ENCODE results near the gene N4BP3. TPM values are rescaled to one million over a fixed set of nuclear protein-coding genes. Genes with fewer than 3 reads are reported as not detected.

N4BP3 gene
- total and polyA plus RNA-seq, 2 experiments from 2014 or later = 0.09 to 0.32 TPM

- no peak overlapping the region for H3K27ac ChIP-seq
- no peak overlapping the region for H3K4me2 ChIP-seq (ENCODE audit: unreplicated experiment)
- H3K79me2 ChIP-seq (ENCODE audit: insufficient read depth) = no peaks in the 10 kb centered on the region
- H3K9me2 ChIP-seq (ENCODE audit: insufficient read depth) = no peaks in the 10 kb centered on the region
- in situ Hi-C loops (cut with MboI) = no loop called here
- H3K4me1 ChIP-seq (ENCODE audit: insufficient read depth) = no peaks in the 10 kb centered on the region
- H3K9ac ChIP-seq = no peak overlapping the region
- H4K20me1 ChIP-seq (ENCODE audit: insufficient read depth) = no peaks in the 10 kb centered on the region
- H3K27me3 ChIP-seq (replicated peaks; ENCODE audit: insufficient read depth) = peaks cover 21% of the 10 kb centered on the region
- H3F3A ChIP-seq (ENCODE audit: insufficient read depth) = peaks cover 10% of the 10 kb centered on the region
- no peak for DNase-seq
- TF ChIP-seq EZH2 (IDR thresholded peaks at IDR 0.05; ENCODE audit: insufficient read depth, poor library complexity, severe bottlenecking) = no peak
- TF ChIP-seq EZH2phosphoT487 (IDR thresholded peaks at IDR 0.05; ENCODE audit: insufficient read depth, low read depth) = no peak
- H3K36me3 ChIP-seq (ENCODE audit: low read depth) = no peaks in the 10 kb centered on the region
- H3K4me3 ChIP-seq = no peak overlapping the region
- no peak overlapping the region for H2AFZ ChIP-seq
- 55 to 56% methylated on average over 21 to 22 of the region's 22 CpGs for WGBS, 2 experiments (ENCODE audit: low coverage in 1 of 2, low lambda C conversion rate in 2 of 2, missing lambda C conversion rate in 2 of 2)
- H3K9me3 ChIP-seq (ENCODE audit: low read depth) = no peaks in the 10 kb centered on the region
Observed at GRCh38 chr5:178116143-178116885, 3.0 kb downstream of the N4BP3 start.

- no peaks in the 10 kb centered on the region for H3K9me3 ChIP-seq (ENCODE audit: low read depth)
- no peaks in the 10 kb centered on the region for H4K20me1 ChIP-seq (ENCODE audit: insufficient read depth)
- no peak overlapping the region for H3K9ac ChIP-seq
- H3K27me3 ChIP-seq (replicated peaks; ENCODE audit: insufficient read depth) = peaks cover 19% of the 10 kb centered on the region
- no peak overlapping the region for H3K4me2 ChIP-seq (ENCODE audit: unreplicated experiment)
- no peaks in the 10 kb centered on the region for H3K79me2 ChIP-seq (ENCODE audit: insufficient read depth)
- 77 to 82% methylated on average over 18 of the region's 18 CpGs for WGBS, 2 experiments (ENCODE audit: low coverage in 1 of 2, low lambda C conversion rate in 2 of 2, missing lambda C conversion rate in 2 of 2)
- no peak overlapping the region for H3K4me3 ChIP-seq
- H3K9me2 ChIP-seq (ENCODE audit: insufficient read depth) = no peaks in the 10 kb centered on the region
- no peak overlapping the region for H3K27ac ChIP-seq
- no peaks in the 10 kb centered on the region for H3K4me1 ChIP-seq (ENCODE audit: insufficient read depth)
- no peak for DNase-seq
- in situ Hi-C loops (cut with MboI) = no loop called here
- no peak overlapping the region for H2AFZ ChIP-seq
- no peaks in the 10 kb centered on the region for H3F3A ChIP-seq (ENCODE audit: insufficient read depth)
- H3K36me3 ChIP-seq (ENCODE audit: low read depth) = no peaks in the 10 kb centered on the region
- TF ChIP-seq EZH2 (IDR thresholded peaks at IDR 0.05; ENCODE audit: insufficient read depth, poor library complexity, severe bottlenecking) (no peak), EZH2phosphoT487 (IDR thresholded peaks at IDR 0.05; ENCODE audit: insufficient read depth, low read depth) (no peak)
Observed at GRCh38 chr5:178117923-178118701, 4.8 kb downstream of the N4BP3 start.

- WGBS, 2 experiments (ENCODE audit: low coverage in 1 of 2, low lambda C conversion rate in 2 of 2, missing lambda C conversion rate in 2 of 2) = 87 to 93% methylated on average over 25 to 27 of the region's 27 CpGs
- Histone ChIP-seq H3K36me3 (ENCODE audit: low read depth) (no peaks in the 10 kb centered on the region), H3K4me2 (ENCODE audit: unreplicated experiment) (no peak overlapping the region), H3K9me2 (ENCODE audit: insufficient read depth) (no peaks in the 10 kb centered on the region), H3K27me3 (replicated peaks; ENCODE audit: insufficient read depth) (peaks cover 9% of the 10 kb centered on the region; the same call in 1 of the 2 replicates), H4K20me1 (ENCODE audit: insufficient read depth) (no peaks in the 10 kb centered on the region), H3K9ac (no peak overlapping the region), H3F3A (ENCODE audit: insufficient read depth) (no peaks in the 10 kb centered on the region), H3K9me3 (ENCODE audit: low read depth) (no peaks in the 10 kb centered on the region), H3K4me1 (ENCODE audit: insufficient read depth) (no peaks in the 10 kb centered on the region), H3K4me3 (no peak overlapping the region), H3K27ac (no peak overlapping the region), H3K79me2 (ENCODE audit: insufficient read depth) (no peaks in the 10 kb centered on the region), H2AFZ (no peak overlapping the region)
- TF ChIP-seq EZH2 (IDR thresholded peaks at IDR 0.05; ENCODE audit: insufficient read depth, poor library complexity, severe bottlenecking) (no peak), EZH2phosphoT487 (IDR thresholded peaks at IDR 0.05; ENCODE audit: insufficient read depth, low read depth) (no peak)
- in situ Hi-C loops (cut with MboI) = no loop called here
- DNase-seq = no peak
Observed at GRCh38 chr5:178119915-178120606, 6.7 kb downstream of the N4BP3 start.

- TF ChIP-seq EZH2phosphoT487 (IDR thresholded peaks at IDR 0.05; ENCODE audit: insufficient read depth, low read depth) (no peak), EZH2 (IDR thresholded peaks at IDR 0.05; ENCODE audit: insufficient read depth, poor library complexity, severe bottlenecking) (no peak)
- DNase-seq = peak; percentile 70
- WGBS, 2 experiments (ENCODE audit: low coverage in 1 of 2, low lambda C conversion rate in 2 of 2, missing lambda C conversion rate in 2 of 2) = 34 to 36% methylated on average over 25 to 29 of the region's 29 CpGs
Observed at GRCh38 chr5:178120607-178121357, 7.5 kb downstream of the N4BP3 start.

More at GRCh38 chr5:178120607-178121357, 7.5 kb downstream of the N4BP3 start:
- no peaks in the 10 kb centered on the region for H3K79me2 ChIP-seq (ENCODE audit: insufficient read depth)
- H3K4me3 ChIP-seq = peak overlapping the region; percentile 52
- H3K4me1 ChIP-seq (ENCODE audit: insufficient read depth) = no peaks in the 10 kb centered on the region
- H3F3A ChIP-seq (ENCODE audit: insufficient read depth) = no peaks in the 10 kb centered on the region
- in situ Hi-C loops (cut with MboI) = no loop called here
- peaks cover 3% of the 10 kb centered on the region; the same call in 1 of the 2 replicates for H3K27me3 ChIP-seq (replicated peaks; ENCODE audit: insufficient read depth)
- H3K9me2 ChIP-seq (ENCODE audit: insufficient read depth) = no peaks in the 10 kb centered on the region
- H4K20me1 ChIP-seq (ENCODE audit: insufficient read depth) = no peaks in the 10 kb centered on the region
- no peaks in the 10 kb centered on the region for H3K9me3 ChIP-seq (ENCODE audit: low read depth)
- peak overlapping the region; percentile 74 for H2AFZ ChIP-seq
- no peak overlapping the region for H3K27ac ChIP-seq
- 0 out of 2 replicates have a peak overlapping the region, but pooled peaks have one; percentile 13 for H3K9ac ChIP-seq
- H3K4me2 ChIP-seq (ENCODE audit: unreplicated experiment) = peak overlapping the region; percentile 81
- no peaks in the 10 kb centered on the region for H3K36me3 ChIP-seq (ENCODE audit: low read depth)

Data from GM23248 (cell line).